ENCODE measurements around the gene DDR2.
"Not testable (repeated sequence)": the region's sequence is repeated elsewhere in the genome, so short reads cannot be mapped to it uniquely, and the experiment has no call there.

DDR2 gene

DNA sequence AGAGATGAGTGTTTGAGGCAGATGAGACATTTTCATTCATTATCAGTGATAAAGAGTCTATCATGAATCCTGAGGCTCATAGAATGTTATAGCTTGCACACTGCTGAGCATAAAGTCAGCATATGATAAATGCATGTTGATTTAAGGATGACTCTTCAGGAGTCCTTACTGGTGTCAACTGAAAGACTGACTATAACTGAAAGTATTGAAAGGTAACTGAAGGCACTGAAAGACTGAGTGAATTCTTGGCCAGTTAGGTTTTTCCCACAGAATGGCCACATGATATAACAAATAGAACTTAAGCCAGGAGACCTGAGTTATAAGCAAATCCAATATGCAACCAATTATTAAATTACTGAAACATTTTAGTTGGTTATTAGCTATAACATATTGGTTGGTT, 89.2 kb downstream of the DDR2 start:
- DNase-seq (ENCODE audit: low read depth, low spot score), result no peak

DNA sequence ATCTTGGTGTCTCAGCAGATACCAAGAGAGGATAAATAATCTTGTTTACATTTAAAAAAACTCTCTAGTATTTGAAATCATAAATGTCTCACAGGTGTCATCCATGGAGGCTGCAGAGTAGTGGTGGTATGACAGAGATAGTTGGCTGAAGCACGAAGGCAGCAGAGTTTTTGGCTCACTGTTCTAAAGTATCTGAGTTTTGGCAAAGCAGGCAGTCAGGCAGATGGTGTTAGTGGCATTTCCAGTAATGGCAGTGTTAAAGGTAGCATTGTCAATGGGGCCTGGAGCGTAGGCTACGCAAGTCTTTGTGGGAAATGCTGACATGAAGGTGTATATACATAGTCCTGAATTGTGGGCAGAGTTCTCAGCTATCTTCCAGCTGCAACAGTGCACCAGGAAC, 89.8 kb downstream of the DDR2 start:
- no peak for DNase-seq (ENCODE audit: low read depth, low spot score)

DNA sequence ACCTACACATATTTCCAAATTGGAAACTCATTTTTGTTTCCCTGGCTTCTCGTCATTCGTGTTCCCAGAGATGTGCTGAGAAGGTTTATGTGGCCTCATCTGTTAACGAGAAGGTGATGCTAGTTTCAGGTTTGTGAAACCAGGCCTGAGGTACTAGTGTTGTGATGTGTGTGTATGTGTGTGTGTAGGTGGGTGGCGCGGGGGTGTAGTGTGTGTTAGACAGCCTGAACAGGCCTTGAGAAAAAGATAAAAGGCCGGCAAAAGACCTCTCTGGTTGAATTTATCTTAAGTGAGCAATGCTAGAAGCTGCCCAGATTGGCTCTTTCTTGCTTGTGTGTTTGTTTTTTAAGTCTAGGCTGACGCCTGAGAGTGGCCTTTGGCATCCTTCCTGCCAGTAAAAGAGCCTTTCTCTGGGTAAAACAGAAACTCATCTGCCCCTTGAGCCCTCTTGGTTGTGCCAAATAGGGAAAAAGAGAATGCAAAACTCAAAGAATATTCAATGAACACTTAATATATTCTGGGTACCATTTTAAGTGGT, 92.4 kb downstream of the DDR2 start:
- DNase-seq (ENCODE audit: low read depth, low spot score), result no peak

DNA sequence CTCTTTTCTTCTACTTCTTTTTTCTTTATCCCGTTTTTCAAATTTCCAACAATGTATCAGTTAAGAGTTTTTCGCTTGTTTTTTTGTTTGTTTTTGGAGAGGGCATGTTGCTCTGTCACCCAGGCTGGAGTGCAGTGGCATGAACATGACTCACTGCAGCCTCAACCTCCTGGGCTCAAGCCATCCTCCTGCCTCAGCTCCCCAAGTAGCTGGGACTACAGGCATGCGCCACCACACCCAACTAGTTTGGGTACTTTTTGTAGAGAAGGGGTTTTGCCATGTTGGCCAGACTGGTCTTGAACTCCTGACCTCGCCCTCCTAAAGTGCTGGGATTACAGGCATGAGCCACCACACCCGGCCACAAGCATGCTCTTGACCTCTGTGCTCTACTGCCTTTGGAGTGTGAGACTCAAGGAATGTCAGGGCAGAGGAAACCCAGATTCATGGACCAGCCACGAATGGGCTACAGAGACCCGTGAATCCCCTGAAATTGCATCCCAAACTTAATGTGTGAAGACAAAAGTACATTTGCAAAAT, 93.1 kb downstream of the DDR2 start:
- DNase-seq (ENCODE audit: low read depth, low spot score), result no peak

DNA sequence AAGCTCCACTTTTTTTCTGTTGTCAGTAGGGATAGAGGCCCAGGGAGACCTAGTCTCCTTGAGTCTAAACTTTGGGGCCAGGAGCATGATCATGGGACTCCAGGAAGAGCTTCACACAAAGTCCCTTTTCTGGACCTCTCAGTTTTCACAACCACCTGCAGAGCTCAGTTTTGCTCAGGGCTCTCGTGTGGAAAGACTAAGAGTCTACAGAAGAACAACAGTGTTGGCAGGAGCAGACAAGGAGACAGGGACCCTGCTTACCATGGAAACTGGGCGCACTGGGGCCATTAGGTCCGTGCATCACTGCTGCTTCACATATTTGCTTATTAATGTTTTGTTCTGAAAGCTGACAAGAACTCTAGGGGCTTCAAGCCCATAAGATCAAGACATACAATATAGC, 94.3 kb downstream of the DDR2 start:
- no peak for DNase-seq (ENCODE audit: low read depth, low spot score)

DNA sequence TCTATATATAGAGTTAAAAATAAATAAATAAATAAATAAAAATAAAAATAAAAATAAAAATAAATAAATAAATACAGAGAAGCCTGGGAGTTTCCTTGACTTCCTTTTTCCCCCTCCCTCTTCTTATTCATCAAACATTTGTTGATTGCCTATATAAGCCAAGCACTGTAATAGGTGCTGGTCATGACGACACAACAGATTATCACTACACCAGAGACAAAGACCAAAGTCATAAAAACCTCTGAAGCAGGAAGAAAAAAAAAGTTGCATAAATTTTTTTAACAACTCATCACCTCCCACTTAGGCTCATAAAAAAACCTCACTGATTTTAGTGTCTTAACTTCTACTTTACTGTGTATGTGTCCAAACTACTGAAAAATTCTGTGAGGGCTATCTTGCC, 95.2 kb downstream of the DDR2 start:
- not testable (repeated sequence) for DNase-seq (ENCODE audit: low read depth, low spot score)

DNA sequence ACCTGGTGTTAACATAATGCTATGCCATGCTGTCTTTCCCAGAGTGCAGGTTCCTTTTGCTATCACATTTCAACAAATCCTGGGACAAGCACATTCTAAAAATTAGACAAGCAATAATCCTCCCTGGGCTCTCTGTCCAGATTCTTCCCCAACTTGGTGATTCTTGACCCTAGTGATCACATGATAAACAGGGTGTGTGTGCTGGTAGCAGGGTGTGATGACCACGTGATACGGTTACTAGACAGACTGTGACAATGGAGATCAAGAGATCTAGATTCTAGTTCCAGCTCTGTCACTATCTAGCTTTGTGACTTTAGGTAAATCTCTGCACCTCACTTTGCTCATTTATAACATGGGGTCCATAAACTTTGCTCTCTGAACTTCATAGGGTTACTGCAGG, 96.3 kb downstream of the DDR2 start:
- no peak for DNase-seq (ENCODE audit: low read depth, low spot score)

DNA sequence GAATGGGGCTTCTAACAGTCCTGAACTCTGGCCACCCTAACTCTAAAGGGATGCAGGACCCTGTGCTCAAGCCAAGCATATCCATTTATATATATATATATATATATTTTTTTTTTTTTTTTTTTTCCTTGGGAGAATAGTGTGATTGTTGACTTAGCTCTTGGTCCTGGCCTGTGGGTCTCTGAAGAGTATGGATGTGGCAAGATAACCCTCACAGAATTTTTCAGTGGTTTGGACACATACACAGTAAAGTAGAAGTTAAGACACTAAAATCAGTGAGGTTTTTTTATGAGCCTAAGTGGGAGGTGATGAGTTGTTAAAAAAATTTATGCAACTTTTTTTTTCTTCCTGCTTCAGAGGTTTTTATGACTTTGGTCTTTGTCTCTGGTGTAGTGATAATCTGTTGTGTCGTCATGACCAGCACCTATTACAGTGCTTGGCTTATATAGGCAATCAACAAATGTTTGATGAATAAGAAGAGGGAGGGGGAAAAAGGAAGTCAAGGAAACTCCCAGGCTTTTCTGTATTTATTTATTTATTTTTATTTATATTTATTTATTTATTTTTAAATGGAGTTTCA, 97.0 kb downstream of the DDR2 start:
- DNase-seq (ENCODE audit: low read depth, low spot score), result not testable (repeated sequence)

DNA sequence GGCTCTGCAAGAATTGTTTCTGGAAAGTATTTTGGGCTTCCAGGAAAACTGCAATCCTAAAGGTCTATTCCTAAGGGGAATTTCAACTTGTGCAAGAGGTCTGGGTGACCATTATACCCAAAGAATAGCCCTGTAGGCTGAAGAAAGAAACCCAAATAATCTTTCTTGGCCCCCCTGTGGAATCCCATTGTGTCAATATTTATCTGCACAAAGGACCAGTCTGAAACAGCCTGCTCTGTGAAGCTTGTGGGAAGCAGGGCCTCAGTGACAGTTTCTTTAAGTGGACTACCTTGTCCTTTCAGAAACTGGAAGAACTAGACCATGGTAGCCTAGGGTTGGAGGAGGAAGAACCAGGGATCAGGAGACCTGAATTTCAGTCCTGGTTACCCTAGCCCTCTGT, 99.8 kb downstream of the DDR2 start:
- no peak for DNase-seq (ENCODE audit: low read depth, low spot score)

DNA sequence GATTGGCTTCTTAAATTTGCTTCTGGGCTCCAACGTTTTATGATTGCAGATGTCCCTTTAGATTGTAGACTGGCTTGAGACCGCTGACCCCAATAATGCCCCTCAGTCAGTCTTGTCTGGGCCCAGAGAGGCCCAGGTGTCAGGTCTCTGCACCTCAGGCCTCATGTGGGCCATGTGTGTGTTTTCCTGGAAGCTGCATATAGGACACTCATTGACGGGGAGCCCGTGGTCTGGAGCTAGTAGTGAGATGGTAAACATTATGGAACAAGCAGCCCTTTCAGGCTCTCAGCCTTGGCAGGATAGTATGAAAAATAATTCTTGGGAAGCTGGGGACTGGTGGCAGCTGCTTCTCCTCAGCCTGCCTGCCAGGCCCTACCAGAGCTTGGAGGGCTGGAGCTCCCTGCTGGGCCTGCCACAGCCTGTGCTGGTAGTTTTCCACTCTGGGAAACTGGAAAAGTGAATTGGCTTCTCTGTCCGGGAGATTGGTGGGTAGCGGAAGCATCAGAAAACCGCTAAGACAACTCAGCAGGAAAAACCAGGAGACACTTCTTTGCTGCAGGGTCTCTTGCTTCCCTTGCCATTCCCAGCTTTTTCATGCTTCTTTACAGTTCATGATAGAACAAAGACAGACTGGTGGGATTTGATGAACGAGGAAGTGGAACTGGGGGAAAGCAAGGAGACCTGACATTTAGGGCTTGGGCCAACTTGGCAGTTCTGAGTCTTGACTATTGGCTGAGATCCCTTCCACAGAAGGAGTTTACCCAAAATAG, 100.5 kb downstream of the DDR2 start:
- no peak for DNase-seq (ENCODE audit: low read depth, low spot score)

DNA sequence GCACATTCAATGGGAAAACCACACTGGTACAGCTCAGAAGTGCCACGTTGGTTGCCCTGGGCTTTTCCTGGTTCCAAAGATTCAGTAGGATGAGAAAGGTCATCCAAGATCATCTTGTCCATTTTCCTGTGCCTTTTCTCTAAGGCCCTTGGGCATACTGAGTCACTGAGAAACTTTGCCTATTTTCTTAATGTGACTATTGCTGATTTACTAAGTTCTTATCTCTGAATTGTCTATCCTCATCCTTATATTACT, 101.0 kb downstream of the DDR2 start:
- no peak for DNase-seq (ENCODE audit: low read depth, low spot score)

DNA sequence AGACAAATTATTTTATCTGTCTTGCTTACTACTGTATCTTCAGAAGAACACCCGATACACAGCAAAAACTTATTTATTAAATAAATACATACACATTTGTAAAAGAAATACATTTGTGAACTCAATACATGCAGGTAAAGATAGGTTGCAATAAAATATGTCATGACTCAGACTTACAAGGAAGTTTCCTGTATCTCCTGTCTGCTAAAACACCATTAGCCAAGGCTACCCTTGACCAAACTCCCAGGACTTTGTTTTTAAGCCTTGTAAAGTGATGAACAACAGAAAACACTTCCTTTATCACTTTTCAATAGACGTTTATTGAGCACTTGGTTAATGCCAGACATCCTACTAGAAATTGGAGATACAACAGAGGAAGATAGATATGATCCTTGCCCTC, 101.8 kb downstream of the DDR2 start:
- no peak for DNase-seq (ENCODE audit: low read depth, low spot score)

DNA sequence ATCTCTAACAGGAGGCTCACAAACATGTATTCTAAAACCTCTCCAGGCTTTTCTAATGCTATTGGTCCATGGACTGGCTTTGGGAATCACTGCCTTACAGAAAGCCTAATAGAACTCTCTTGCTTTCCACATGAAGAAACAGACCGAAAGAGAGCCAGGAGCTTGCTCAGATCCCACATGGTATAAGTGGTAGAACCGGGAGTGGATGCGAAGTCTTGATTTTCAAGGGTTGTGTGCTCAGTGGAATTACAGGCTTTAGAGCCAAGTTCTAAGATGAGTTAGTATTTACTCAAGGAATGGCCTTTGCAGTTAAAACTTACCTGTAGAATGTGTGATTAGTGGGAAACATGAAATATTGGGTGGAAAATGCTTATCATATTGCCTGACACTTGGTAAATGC, 103.9 kb downstream of the DDR2 start:
- no peak for DNase-seq (ENCODE audit: low read depth, low spot score)

DNA sequence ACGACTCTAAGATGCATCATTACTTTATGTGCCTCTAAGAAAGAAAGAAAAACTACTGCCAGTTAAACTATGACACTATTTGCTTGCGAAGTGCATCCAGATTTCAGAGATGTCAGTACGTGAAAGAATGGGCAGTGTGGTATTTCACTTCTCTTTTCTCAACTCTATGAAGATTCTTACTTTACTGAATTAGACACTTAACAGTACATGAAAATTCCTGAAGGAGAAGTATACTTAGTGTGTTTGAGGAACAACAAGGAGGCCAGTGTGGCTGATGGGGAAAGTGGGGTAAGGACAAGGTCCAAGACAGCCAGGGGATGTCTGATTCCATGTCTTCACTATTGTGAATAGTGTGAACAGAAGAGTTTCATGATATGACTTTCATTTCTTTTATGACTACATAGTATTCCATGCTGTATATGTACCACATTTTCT, 104.4 kb downstream of the DDR2 start:
- no peak for DNase-seq (ENCODE audit: low read depth, low spot score)

DNA sequence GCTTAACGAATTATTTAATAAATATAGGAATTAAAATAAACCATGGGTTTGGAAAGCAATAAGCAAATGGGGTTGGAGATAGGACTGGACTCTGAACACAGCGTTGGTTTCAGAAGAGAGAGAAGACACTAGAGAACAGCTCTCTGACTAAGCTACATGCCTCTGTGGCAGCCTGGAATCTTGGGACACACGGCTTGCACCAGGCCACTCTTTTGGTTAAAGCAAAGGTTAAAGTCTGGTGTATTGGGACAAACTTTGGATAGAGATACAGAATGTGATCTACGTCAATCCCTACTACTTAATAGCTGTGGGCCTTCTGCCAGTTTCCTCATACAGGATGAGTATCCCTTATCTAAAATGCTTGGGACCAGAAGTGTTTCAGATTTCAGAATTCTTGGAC, 108.5 kb downstream of the DDR2 start:
- no peak for DNase-seq (ENCODE audit: low read depth, low spot score)

DNA sequence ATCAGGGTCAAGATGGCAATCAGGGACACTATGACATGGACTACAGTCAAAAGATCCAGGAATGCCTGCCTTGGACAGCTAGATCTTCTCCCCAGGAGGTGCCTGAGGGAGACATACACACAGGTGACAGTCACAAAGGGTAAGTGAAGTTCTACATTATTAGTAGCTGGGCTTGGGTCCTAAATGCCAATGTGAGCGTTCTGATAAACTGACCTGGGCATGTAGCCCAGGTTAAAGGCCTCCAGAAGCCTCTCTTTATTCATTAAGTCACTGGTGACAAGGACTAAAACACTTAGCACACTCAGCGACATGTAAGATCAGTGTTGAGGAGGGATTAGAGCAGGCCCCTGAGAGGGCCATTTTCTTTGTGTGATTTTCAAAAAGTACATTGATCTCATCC, 109.3 kb downstream of the DDR2 start:
- no peak for DNase-seq (ENCODE audit: low read depth, low spot score)

DNA sequence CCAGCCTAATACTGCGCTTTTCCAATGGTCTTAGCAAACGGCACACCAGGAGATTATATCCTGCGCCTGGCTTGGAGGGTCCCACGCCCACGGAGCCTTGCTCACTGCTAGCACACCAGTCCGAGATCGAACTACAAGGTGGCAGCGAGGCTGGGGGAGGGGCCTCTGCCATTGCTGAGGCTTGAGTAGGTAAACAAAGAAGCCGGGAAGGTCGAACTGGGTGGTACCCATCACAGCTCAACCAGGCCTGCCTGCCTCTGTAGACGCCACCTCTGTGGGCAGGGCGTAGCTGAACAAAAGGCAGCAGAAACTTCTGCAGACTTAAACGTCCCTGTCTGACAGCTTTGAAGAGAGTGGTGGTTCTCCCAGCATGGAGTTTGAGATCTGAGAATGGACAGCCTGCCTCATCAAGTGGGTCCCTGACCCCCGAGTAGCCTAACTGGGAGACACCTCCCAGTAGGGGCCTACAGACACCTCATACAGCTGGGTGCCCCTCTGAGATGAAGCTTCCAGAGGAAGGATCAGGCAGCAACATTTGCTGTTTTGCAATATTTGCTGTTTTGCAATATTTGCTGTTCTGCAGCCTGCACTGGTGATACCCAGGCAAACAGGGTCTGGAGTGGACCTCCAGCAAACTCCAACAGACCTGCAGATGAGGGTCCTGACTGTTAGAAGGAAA, 114.1 kb downstream of the DDR2 start:
- not testable (repeated sequence) for DNase-seq (ENCODE audit: low read depth, low spot score)

DNA sequence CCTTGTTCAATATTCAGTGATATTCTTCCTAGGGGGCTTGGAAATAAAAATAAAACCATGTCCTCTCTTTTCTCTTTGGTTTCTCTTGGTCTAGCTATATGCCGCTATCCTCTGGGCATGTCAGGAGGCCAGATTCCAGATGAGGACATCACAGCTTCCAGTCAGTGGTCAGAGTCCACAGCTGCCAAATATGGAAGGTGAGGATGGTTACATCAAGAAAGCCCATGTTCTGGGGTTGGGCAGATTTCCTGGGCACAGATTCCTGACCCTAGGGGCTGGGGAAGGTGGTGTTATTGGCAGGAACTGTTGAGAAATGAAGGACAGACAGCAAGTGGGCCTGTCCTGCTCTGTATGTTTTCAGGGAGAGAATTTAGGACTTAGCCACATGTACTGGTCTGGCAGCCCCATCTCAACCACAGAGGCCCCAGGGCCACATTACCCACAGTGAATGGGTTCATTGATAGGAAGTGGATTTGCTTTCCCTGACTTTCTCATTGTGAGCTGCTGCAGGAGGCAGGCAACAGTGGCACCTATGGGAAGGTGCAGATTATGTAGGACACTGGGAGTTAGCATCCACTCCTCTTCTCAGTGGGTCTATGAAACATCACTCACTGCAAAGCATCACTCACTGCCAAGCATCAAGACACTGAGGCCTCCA, 120.9 kb downstream of the DDR2 start:
- DNase-seq (ENCODE audit: low read depth, low spot score), result no peak

DNA sequence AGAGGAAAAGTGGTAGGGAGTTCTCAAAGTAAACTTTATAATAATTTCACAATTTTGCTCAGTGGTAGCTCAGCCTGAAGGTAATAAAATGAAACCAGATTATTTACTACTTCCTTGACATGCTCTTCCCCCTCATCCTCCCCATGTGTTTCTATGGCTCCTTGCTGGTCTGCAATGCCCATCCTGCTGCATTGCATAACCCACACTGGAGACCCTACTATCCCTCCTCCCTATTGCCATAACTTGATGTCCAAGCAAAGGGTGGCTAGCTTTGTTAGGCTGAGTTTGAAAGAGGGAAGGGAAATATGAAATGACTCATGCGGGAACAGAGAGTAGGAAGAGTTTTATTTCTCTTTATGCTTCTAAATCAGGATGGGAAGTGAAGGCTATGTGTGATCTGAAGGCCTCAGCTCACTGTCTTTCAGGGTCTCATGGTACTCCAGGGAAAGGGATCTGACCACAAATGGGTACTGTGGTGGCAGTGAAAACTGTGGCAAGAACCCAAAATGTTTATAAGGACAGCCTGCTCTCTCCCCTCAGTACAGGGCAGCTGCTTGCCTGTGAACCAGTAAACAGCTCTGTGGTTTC, 121.8 kb downstream of the DDR2 start:
- DNase-seq (ENCODE audit: low read depth, low spot score), result no peak

DNA sequence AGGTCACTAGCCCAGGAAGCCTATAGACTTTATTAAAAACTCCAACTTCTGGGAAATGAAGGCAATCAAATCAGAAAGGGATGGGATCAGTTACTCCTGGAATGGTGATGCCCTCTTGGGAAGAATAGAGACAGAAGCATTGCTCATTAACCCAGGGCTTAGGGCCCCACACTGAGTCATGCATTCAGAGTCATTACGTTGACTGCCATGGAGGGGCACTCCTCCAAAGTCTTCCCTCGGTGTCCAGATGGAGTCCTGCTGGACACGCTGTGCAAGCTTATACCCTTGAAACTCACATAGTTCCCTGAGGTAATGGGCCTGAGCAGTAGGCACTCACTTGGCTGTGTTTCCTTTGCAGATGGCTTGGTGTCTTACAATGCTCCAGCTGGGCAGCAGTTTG, 123.0 kb downstream of the DDR2 start:
- DNase-seq (ENCODE audit: low read depth, low spot score), result no peak

DNA sequence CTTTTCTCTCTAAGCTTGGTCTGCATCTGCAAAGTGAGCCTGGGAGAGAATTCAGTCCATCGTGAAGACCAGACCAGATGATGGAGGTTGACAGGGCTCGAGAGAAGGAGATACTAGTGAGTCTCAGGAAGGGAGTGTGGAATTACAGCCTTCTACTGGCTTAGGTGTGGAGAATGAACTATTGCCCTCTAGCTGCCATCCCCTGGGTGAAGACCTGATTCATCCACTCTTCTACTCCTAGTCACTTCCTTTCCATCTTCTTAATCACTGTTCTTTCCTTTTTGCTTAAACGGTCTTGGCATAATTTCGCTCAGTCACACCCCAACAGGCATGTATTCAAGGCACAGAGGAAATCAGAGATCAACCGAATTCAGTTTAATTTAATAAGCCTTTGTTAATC, 124.3 kb downstream of the DDR2 start:
- DNase-seq (ENCODE audit: low read depth, low spot score), result no peak

DNA sequence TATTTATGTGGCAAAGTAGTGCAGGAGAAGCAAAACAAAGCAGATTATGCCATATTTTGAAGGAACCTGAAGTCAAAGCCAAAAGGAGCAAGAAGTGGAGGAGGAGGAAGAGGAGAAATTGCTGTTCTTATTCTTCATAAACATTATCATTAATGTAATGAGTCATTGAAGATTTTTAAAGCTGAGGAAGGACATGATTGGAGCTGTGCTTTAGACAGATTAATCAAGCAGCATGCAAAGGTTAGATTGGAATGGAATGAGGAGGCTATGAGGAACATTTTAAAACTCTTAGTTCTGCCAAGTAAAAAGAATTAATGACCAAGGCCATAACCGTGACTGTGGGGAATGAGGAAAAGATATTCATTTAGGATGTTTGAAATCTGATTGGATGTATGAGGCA, 125.2 kb downstream of the DDR2 start:
- DNase-seq (ENCODE audit: low read depth, low spot score), result no peak

Data from astrocyte of the hippocampus (primary cell).